GM12875 (cell line): Measurements from ENCODE around the gene MKI67.

Experiments used
- H3K4me3 ChIP-seq: one replicate; pipeline ENCODE4 v1.5.1; 2011; ENCODE audit warnings: low read depth, low read length, control low read depth
- TF ChIP-seq, protein P1 (sequence below): IDR thresholded peaks from 2 replicates; pipeline ENCODE4 v1.5.1; 2011; ENCODE audit warnings: low read depth, mild to moderate bottlenecking, control low read depth, inconsistent platforms, low read length, moderate library complexity, borderline replicate concordance; ENCODE audit not compliant: insufficient read depth

MKI67 gene

DNA sequence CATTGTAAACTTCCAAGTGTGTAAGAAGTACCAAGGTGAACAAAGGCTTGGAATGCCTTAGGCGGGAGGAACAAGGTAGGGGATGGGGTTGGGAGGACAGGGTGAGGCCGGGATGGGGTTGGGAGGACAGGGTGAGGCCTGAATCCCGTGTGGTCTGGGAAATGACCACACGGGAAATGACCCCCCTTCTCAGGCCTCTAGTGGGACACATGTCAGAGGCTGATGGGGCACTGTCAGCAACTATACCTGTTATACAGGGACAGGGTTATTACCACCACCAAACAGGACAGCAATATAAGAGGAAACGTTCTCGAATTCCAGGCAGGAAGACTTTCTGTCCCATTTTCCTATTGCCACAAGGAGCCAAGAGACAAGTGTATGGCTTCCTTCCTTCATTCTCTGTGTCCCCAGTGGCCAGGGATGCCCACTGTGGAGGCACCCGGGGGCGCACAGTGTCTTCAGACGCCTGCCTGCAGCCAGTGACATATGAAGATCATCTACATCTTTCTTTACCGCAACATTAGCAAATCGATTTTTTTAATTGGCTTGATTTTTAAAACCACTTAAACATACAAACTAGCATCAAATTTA is 1.3 kb downstream of the MKI67 start:
- TF ChIP-seq, protein P1, sequence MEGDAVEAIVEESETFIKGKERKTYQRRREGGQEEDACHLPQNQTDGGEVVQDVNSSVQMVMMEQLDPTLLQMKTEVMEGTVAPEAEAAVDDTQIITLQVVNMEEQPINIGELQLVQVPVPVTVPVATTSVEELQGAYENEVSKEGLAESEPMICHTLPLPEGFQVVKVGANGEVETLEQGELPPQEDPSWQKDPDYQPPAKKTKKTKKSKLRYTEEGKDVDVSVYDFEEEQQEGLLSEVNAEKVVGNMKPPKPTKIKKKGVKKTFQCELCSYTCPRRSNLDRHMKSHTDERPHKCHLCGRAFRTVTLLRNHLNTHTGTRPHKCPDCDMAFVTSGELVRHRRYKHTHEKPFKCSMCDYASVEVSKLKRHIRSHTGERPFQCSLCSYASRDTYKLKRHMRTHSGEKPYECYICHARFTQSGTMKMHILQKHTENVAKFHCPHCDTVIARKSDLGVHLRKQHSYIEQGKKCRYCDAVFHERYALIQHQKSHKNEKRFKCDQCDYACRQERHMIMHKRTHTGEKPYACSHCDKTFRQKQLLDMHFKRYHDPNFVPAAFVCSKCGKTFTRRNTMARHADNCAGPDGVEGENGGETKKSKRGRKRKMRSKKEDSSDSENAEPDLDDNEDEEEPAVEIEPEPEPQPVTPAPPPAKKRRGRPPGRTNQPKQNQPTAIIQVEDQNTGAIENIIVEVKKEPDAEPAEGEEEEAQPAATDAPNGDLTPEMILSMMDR, result no peak
- H3K4me3 ChIP-seq, result peak overlapping the region; percentile 91

DNA sequence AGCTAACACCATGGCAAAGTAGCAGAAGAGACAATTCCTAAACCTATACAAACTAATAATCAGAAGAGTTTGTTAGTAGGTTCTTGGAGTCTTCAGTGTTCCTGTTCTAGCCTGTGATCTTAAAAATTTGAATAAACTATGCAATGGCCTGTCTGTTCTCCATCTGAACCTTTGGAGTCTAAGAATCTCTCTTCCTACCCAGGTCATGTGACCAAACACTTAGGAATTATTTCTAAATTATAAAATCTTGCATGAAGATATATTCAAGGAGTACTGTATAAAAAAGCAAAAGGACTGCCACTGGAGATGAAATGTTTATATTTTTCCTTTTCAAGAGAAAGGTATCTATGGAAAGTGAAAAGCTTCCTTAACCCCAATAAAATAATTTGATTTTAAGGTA is 2.4 kb downstream of the MKI67 start:
- H3K4me3 ChIP-seq, result no peak overlapping the region
- TF ChIP-seq, protein P1, result no peak

DNA sequence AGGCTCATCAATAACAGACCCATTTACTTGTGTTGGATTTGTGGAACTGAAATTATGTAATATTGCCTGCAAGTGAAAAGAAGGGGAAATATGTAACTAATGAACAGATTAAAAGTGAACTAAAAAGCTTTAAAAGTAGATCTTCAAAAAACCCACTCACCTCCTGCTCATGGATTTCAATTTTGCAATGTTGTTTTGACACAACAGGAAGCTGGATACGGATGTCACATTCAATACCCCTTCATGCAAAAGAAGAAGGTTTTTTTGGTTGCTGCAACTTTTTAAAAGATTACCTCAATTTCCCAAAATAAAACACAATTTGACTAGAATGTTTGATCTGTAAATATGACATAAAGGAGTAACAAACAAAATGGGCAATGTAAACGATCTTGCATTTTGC is 3.3 kb downstream of the MKI67 start:
- H3K4me3 ChIP-seq, result no peak overlapping the region
- TF ChIP-seq, protein P1, result no peak

DNA sequence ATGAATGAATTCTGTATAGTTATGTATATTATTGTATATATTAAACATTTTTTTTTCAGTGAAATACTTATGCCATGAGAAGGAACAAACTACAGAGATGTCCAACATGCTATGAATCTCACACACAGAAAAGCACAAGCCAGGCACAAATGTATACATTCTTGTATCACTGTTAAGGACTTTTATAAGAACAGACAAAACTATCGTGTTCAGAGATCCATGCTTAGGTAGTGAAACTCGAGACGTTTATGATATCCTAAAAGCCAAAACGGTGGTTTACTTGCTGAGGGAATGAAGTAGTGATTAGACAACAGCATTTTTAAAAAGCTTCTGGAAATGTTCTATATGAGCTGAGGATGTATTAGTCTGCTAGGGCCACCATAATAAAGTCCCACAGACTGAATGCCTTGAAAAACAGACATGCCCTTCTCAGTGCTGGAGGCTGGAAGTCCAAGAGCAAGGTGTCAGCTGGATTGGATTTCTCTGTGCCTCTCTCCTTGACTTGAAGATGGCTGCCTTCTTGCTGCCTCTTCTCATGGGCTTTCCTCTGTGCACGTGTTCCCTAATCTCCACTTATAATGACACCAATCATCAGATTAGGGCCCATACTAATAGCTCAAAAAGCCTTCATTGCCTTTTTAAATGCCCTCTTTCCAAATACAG is 4.3 kb downstream of the MKI67 start:
- H3K4me3 ChIP-seq, result no peak overlapping the region
- TF ChIP-seq, protein P1, result no peak

DNA sequence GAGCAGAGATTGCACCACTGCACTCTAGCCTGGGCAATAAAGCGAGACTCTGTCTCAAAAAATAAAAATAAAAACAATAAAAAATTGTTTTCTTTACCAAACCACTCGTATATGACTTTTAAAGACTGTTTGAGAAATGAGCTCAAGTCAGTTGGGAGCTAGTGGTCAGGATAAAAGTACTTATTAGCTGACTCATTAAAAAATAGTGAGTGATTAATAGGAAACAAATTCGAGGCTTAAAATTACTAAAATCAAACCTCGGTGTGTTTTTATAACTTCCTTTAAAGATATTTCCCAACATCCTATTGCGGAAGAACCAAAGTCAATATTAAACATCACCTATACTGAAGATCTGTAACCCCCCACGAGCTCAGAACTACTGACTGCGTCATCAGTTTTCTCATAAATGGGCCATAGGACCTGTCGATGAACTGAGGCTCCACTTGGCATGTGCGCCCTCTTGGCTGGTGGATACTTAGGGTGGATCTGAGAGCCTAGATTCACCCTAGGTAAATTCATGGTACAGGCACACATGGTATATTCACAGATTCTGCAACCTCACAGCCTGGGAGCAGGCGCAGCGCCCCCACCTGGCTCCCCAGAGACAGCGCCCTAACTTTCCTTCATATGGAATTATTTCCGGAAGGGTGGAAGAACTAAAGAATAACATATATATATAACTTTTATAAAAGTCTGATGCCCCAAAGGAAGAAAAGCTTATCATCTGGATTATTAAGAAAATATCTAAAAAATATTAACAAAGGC is 9.2 kb downstream of the MKI67 start:
- TF ChIP-seq, protein P1, result peak; percentile 13; the same call in 1 of the 2 replicates
- H3K4me3 ChIP-seq, result no peak overlapping the region

DNA sequence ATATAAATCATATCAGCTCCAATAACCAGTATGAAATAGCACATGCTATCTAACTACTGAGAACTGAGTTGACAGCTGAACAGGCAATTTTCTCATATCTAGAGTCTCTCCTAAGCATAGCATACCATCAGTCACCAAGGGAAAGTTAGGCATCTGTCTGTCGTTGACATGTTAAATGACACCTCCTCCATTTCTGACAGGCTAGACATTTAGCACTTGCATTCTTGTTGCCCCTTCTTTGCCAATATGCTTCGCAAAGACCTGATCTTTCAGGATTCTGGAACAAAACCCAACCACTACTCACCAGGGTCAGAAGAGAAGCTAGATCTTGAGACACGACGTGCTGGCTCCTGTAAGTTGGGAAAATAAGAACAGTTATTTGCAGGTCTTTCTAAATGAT is 10.0 kb downstream of the MKI67 start:
- H3K4me3 ChIP-seq, result no peak overlapping the region
- TF ChIP-seq, protein P1, result no peak
